ENCODE measurements around the gene SLC4A1AP. TPM values are rescaled to one million over a fixed set of nuclear protein-coding genes. Genes with fewer than 3 reads are reported as not detected.

Gene SLC4A1AP
- total and polyA plus RNA-seq, 2 of the 13 experiments (the other 11 are each of a cell fraction or from before 2014, with no cell fraction given) = 15.3 to 44.6 TPM

- TF ChIP-seq AKNA (CRISPR knock-in tag; IDR thresholded peaks at IDR 0.05; ENCODE audit: borderline replicate concordance) = no peak
- 0 out of 2 replicates have a peak, but pooled peaks have one; percentile 61 for TF ChIP-seq ZNF614 (CRISPR knock-in tag; IDR thresholded peaks at IDR 0.05; ENCODE audit: borderline replicate concordance)
- no peak for TF ChIP-seq GABPA (IDR thresholded peaks at IDR 0.05; ENCODE audit: low read depth, low read length)
- TF ChIP-seq GABPA (CRISPR knock-in tag; IDR thresholded peaks at IDR 0.05; ENCODE audit: low read depth) = peak; percentile 77
- no peak for TF ChIP-seq ZNF101 (CRISPR knock-in tag; IDR thresholded peaks at IDR 0.05; ENCODE audit: borderline replicate concordance, low read depth)
- TF ChIP-seq ATF7-NPFF (CRISPR knock-in tag; IDR thresholded peaks at IDR 0.05; ENCODE audit: low read depth) = no peak; the same call in 1 of the 2 replicates
- TF ChIP-seq ATF3 (CRISPR knock-in tag; IDR thresholded peaks at IDR 0.05) = 0 out of 2 replicates have a peak, but pooled peaks have one; percentile 22
- peak; percentile 60; the same call in 1 of the 2 replicates for TF ChIP-seq ELF1 (CRISPR knock-in tag; IDR thresholded peaks at IDR 0.05)
- peak; percentile 60 for TF ChIP-seq CTCF (CRISPR knock-in tag; IDR thresholded peaks at IDR 0.05)
- TF ChIP-seq SNAPC5 (CRISPR knock-in tag; IDR thresholded peaks at IDR 0.05; ENCODE audit: borderline replicate concordance) = no peak
- no peak for TF ChIP-seq ZNF253 (CRISPR knock-in tag; IDR thresholded peaks at IDR 0.05; ENCODE audit: borderline replicate concordance)
- no peak for TF ChIP-seq ZNF569 (CRISPR knock-in tag; IDR thresholded peaks at IDR 0.05; ENCODE audit: borderline replicate concordance)
- TF ChIP-seq THAP11 (CRISPR knock-in tag; IDR thresholded peaks at IDR 0.05) = no peak
- TF ChIP-seq TBX2 (CRISPR knock-in tag; IDR thresholded peaks at IDR 0.05; ENCODE audit: borderline replicate concordance) = no peak
- TF ChIP-seq HOXD1 (CRISPR knock-in tag; IDR thresholded peaks at IDR 0.05) = no peak
- no peak for TF ChIP-seq ZNF556 (CRISPR knock-in tag; IDR thresholded peaks at IDR 0.05; ENCODE audit: borderline replicate concordance)
- no peak for TF ChIP-seq ZBTB46 (CRISPR knock-in tag; IDR thresholded peaks at IDR 0.05; ENCODE audit: borderline replicate concordance)
- peak; percentile 61; the same call in 1 of the 2 replicates for TF ChIP-seq MAX (IDR thresholded peaks at IDR 0.05)
These were observed 74.1 kb downstream of the SLC4A1AP start (continued) for GRCh38 chr2:27737676-27738348.

Measured in HepG2 (cell line).